HUES64 (cell line): Measurements from ENCODE around the gene TMEM209. TPM values are rescaled to one million over a fixed set of nuclear protein-coding genes. Genes with fewer than 3 reads are reported as not detected.
A peak's percentile ranks its signal among the peaks of the same experiment; 100 is the strongest.
"Not testable (repeated sequence)": the region's sequence is repeated elsewhere in the genome, so short reads cannot be mapped to it uniquely, and the experiment has no call there.

Experiments
- H3K27ac ChIP-seq: 2 replicates; pipeline ENCODE4 v1.7.0; 2013; ENCODE audit warnings: low read depth, low read length, inconsistent platforms
- H3K27me3 ChIP-seq: 2 replicates; pipeline ENCODE4 v1.6.1; 2013; ENCODE audit warnings: mild to moderate bottlenecking, low read length; ENCODE audit not compliant: insufficient read depth
- H3K36me3 ChIP-seq: 2 replicates; pipeline ENCODE4 v1.6.1; 2013; ENCODE audit warnings: mild to moderate bottlenecking, low read length; ENCODE audit not compliant: insufficient read depth
- H3K4me1 ChIP-seq: 2 replicates; pipeline ENCODE4 v1.6.1; 2013; ENCODE audit warnings: mild to moderate bottlenecking, low read length, moderate library complexity; ENCODE audit not compliant: insufficient read depth
- H3K4me3 ChIP-seq: 2 replicates; pipeline ENCODE4 v1.5.1; 2013; ENCODE audit warnings: mild to moderate bottlenecking, low read length, moderate library complexity
- H3K9ac ChIP-seq: 2 replicates; pipeline ENCODE4 v1.6.1; 2013; ENCODE audit warnings: mild to moderate bottlenecking, low read depth, low read length
- H3K9me3 ChIP-seq: 2 replicates; pipeline ENCODE4 v1.6.1; 2013; ENCODE audit warnings: low read depth, low read length; ENCODE audit not compliant: insufficient read depth
- WGBS: fragments of 150-250, 120-280 bp; methylation state at CpG from one replicate; pipeline ENCODE4 v1.1.7; 2013; ENCODE audit warnings: missing lambda C conversion rate; 5-methylcytosine and 5-hydroxymethylcytosine counted together
- polyA plus RNA-seq, 2 experiments: library from polyadenylated mRNA; stranded (reverse); fragments of 50-300 nt; gene quantifications; one replicate each; pipeline ENCODE4 v1.2.3, GENCODE V29; 2013

The TMEM209 gene
- 17.6 TPM for polyA plus RNA-seq (2013, experiment 1 of 2)
- polyA plus RNA-seq (2013, experiment 2 of 2), result 23.5 TPM

DNA sequence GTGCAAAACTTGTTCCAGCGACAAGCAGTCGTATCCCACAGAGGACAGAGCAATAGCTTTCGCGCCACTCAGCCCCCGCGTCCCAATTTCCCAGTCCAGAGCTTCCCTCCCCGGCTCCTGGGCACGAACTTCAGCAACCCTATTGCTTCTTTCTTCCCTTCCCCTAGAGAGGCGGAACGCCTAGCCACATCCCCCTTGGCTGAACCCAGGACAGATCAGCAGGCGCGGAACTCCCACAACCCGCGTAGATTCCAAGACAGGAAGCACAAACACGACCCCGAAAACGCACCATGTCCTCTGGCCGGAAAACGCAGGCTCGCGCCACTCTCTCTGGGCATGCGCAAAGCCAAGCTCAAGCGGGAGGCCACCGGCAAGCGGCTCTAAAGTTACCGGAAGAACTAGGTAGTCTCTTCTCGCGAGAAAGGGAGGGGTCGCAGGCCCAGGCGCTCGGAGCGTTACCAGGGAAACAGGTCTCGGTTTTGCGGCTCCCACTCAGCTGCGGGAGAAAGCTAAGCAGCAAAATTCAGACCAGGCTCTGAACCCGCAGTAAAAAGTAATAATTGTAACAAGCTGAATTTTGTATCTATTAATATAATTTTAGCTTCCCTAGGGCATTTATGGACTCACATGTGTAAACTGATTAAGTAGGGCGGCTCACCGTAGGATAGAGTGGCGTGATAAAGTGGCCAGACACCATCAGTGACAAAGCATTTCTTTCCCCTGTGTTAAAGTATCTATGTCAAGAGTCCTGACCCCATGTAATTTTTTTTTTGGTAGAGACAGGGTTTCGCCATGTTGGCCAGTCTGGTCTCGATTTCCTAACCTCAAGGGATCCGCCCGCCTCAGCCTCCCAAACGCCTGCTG lies at the start of gene TMEM209:
TSS of gene TMEM209 (minus strand) at position 323 of the 864 bp plus-strand sequence. CDS start at position 292, 31 bp downstream.
- Histone ChIP-seq H3K36me3 (peaks cover 37% of the 10 kb centered on the region), H3K27ac (peak within 1 kb of the TSS; percentile 96), H3K27me3 (no peaks in the 10 kb centered on the region), H3K9me3 (no peaks in the 10 kb centered on the region), H3K9ac (peak within 1 kb of the TSS; percentile 99), H3K4me3 (peak within 1 kb of the TSS; percentile 88), H3K4me1 (peaks cover 4% of the 10 kb centered on the region; the same call in 1 of the 2 replicates)
- 16% methylated on average over 43 of the region's 44 CpGs for WGBS

DNA sequence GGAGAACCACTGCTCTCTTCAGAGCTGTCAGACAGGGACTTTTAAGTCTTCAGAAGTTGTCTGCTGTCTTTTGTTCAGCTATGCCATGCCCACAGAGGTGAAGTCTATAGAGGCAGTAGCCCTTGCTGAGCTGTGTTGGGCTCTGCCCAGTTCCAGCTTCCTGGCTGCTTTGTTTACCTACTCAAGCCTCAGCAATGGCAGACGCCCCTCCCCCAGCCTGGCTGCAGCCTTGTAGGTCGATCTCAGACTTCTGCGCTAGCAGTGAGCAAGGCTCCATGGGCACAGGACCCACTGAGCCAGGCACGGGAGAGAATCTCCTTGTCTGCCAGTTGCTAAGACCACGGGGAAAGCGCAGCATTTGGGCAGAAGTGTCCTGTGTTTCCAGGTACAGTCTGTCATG lies 49.3 kb upstream of the TMEM209 start:
- 74% methylated on average over 6 of the region's 6 CpGs for WGBS
- Histone ChIP-seq H3K9me3 (peaks cover 32% of the 10 kb centered on the region), H3K27ac (no peak overlapping the region), H3K4me3 (no peak overlapping the region), H3K4me1 (0 out of 2 replicates have a peak, but pooled peaks cover 16% of the 10 kb centered on the region), H3K9ac (0 out of 2 replicates have a peak overlapping the region, but pooled peaks have one; percentile 31), H3K36me3 (no peaks in the 10 kb centered on the region), H3K27me3 (no peaks in the 10 kb centered on the region)

DNA sequence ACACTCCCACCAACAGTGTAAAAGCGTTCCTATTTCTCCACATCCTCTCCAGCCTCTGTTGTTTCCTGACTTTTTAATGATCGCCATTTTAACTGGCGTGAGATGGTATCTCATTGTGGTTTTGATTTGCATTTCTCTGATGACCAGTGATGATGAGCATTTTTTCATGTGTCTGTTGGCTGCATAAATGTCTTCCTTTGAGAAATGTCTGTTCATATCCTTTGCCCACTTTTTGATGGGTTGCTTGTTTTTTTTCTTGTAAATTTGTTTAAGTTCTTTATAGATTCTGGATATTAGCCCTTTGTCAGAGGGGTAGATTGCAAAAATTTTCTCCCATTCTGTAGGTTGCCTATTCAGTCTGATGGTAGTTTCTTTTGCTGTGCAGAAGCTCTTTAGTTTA lies 44.4 kb upstream of the TMEM209 start:
- not testable (repeated sequence) for H3K9me3 ChIP-seq, H3K27me3 ChIP-seq, H3K4me1 ChIP-seq, H3K4me3 ChIP-seq, H3K9ac ChIP-seq, H3K36me3 ChIP-seq, H3K27ac ChIP-seq
- WGBS, result 75% methylated on average over 1 of the region's 3 CpGs

DNA sequence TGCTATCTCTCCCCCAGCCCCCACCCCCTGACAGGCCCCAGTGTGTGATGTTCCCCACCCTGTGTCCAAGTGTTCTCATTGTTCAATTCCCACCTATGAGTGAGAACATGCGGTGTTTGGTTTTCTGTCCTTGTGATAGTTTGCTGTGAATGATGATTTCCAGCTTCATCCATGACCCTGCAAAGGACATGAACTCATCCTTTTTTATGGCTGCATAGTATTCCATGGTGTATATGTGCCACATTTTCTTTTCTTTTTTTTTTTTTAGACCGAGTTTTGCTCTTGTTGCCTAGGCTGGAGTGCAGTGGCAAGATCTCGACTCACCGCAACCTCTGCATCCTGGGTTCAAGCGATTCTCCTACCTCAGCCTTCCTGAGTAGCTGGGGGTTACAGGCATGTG lies 43.6 kb upstream of the TMEM209 start:
- H3K27ac ChIP-seq, H3K9me3 ChIP-seq, H3K4me1 ChIP-seq, H3K27me3 ChIP-seq, H3K4me3 ChIP-seq, H3K9ac ChIP-seq, H3K36me3 ChIP-seq: not testable (repeated sequence)
- WGBS, result 96% methylated on average over 4 of the region's 5 CpGs

DNA sequence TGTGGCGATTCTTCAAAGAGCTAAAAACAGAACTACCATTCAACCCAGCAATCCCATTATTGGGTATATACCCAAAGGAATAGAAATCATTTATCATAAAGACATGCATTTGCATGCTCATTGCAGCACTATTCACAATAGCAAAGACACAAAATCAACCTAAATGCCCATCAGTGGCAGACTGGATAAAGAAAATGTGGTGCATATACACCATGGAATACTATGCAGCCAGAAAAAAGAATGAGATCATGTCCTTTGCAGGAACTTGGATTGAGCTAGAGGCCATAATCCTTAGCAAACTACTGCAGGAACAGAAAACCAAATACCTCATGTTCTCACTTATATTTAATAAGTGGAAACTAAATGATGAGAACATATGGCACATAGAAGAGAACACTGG lies 41.3 kb upstream of the TMEM209 start:
- H3K9me3 ChIP-seq, H3K4me3 ChIP-seq, H3K9ac ChIP-seq, H3K4me1 ChIP-seq, H3K27me3 ChIP-seq, H3K36me3 ChIP-seq, H3K27ac ChIP-seq: not testable (repeated sequence)
- WGBS, result 100% methylated on average over 1 of the region's 1 CpG

DNA sequence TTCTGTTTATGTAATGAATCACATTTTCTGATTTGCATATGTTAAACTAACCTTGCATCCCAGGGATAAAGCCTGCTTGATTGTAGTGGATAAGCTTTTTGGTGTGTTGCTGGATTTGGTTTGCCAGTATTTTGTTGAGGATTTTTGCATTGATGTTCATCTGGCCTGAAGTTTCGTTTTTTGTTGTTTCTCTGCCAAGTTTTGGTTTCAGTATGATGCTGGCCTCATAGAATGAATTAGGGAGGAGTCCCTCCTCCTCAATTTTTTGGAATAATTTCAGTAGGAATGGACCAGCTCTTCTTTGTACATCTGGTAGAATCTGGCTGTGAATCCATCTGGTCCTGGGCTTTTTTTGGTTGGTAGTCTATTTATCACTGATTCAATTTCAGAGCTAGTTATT lies 38.3 kb upstream of the TMEM209 start:
- not testable (repeated sequence) for H3K4me3 ChIP-seq, H3K27me3 ChIP-seq, H3K4me1 ChIP-seq, H3K27ac ChIP-seq, H3K36me3 ChIP-seq, H3K9ac ChIP-seq, H3K9me3 ChIP-seq
- 96% methylated on average over 1 of the region's 1 CpG for WGBS

DNA sequence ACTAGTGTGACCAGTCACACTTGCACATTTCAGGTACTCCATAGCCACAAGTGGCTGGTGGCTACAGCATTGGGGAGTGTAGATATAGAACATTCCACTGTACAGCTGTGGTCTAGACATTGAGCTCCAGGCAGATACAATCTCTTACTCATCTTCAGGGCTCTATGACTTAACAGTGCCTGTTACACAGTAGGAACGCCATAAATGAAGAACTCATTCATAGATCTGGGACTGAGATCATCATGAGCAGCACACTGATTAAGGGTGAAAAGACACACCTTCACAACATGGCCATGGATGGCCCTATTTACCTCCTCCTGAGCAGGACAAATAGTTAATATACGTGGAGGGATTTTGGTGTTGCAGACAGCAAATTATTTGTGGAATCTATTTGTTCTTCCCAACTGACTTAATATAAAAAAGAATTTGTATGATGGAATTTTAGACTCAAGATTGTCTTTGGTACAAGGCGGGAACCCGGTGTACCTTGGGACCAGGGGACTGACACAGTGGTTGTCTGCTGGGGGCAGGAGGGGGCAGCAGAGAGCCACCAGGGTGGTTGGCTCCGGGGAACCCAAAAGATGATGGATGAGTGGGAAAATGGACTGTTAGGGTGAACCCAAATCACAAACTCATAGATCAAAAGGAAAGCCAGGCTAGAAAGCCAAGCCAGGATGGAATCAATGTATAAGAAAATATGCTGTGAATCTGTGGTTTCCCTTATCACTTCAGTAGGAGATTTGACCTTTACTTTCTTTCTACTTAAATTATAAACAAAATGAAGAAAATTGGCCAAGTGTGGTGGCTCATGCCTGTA lies 37.2 kb upstream of the TMEM209 start:
- H3K4me3 ChIP-seq, result no peak overlapping the region
- 37% methylated on average over 4 of the region's 5 CpGs for WGBS
- no peaks in the 10 kb centered on the region for H3K27me3 ChIP-seq
- no peaks in the 10 kb centered on the region for H3K4me1 ChIP-seq
- no peaks in the 10 kb centered on the region for H3K36me3 ChIP-seq
- no peak overlapping the region for H3K27ac ChIP-seq
- no peak overlapping the region for H3K9ac ChIP-seq
- no peaks in the 10 kb centered on the region for H3K9me3 ChIP-seq

DNA sequence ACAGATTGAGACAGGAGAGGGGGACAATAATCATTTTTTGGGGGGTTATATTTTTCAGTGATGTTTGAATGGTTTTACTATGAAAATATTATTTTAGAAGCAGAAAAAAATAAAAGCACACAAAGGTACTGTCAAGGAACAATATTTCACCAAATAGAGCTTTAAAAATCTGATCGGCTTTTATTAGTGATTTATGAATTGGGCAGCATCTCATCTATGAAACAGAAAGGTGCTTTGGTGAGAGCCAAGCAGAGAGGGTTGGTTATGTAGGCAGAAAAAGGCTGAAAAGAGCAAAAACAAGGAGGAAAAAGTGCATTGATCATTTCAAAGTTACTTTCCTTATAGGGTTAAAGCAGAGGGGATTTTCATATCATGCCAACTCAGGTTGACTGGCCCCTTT lies 35.0 kb upstream of the TMEM209 start:
- H3K27me3 ChIP-seq, result no peaks in the 10 kb centered on the region
- H3K9me3 ChIP-seq, result no peaks in the 10 kb centered on the region
- no peak overlapping the region for H3K27ac ChIP-seq
- WGBS, result 96% methylated on average over 1 of the region's 1 CpG
- H3K4me3 ChIP-seq, result no peak overlapping the region
- H3K4me1 ChIP-seq, result no peaks in the 10 kb centered on the region
- H3K9ac ChIP-seq, result no peak overlapping the region
- H3K36me3 ChIP-seq, result no peaks in the 10 kb centered on the region

DNA sequence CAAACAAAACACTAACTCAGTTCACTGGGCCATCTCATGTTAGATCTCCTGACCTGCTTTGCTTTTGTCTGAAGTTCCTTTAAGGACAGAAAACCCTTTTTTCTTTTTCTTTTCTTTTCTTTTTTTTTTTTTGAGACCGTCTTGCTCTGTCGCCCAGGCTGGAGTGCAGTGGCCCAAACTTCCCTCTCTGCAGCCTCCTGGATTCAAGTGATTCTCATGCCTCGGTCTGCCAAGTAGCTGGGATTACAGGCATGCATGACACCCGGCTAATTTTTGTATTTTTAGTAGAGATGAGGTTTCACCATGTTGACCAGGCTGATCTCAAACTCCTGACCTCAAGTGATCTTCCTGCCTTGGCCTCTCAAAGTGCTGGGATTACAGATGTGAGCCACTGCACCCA lies 31.2 kb upstream of the TMEM209 start:
- not testable (repeated sequence) for H3K4me3 ChIP-seq, H3K36me3 ChIP-seq, H3K27ac ChIP-seq, H3K9ac ChIP-seq, H3K4me1 ChIP-seq, H3K9me3 ChIP-seq, H3K27me3 ChIP-seq
- WGBS, result 91% methylated on average over 4 of the region's 4 CpGs

DNA sequence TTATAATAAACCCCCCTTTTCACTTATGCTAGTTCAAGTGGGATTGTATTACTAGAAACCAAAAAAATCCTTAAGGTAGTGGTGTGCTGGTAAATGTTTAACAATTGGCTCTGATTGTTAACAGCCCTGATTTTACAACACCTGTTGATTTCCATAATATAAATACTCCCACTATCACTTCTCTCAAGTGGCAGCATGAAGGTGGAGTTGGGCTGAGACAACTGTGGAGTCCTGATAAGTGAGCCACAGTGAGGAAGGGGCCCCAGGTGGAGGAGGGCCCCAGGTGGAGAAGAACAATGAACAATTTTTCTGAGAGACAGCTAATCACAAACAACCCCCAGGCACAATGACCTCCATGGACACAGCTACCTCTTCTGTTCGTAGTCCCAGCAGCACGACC lies 28.9 kb upstream of the TMEM209 start:
- Histone ChIP-seq H3K27ac (no peak overlapping the region), H3K4me3 (no peak overlapping the region), H3K36me3 (no peaks in the 10 kb centered on the region), H3K9me3 (no peaks in the 10 kb centered on the region), H3K4me1 (no peaks in the 10 kb centered on the region), H3K27me3 (no peaks in the 10 kb centered on the region), H3K9ac (no peak overlapping the region)
- WGBS, result 91% methylated on average over 2 of the region's 2 CpGs

DNA sequence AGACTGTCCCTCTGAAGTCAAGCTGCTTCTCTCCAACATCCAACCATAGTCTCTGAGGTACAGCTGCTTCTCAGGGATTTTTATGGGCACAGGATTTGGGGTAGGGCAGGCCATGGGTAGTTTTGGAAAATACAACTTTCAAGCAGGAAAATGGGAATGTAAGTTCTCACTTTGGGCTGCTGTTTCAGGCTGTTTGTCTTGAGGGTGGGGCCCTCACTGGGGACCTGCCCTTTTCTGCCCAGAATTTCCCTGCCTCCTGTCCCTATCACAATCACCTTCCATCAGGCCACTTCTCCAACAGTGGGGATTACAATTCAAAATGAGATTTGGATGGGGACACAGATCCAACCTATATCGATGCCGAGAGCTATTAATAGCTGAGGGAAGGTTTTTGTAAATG lies 27.0 kb upstream of the TMEM209 start:
- peaks cover 12% of the 10 kb centered on the region; the same call in 1 of the 2 replicates for H3K4me1 ChIP-seq

More for the DNA sequence above, 27.0 kb upstream of the TMEM209 start:
- Histone ChIP-seq H3K36me3 (no peaks in the 10 kb centered on the region), H3K9ac (no peak overlapping the region), H3K9me3 (no peaks in the 10 kb centered on the region), H3K27me3 (no peaks in the 10 kb centered on the region), H3K27ac (no peak overlapping the region), H3K4me3 (no peak overlapping the region)
- WGBS, result 100% methylated on average over 2 of the region's 2 CpGs
